T-helper 1 cell treated with Interleukin-12 subunit alpha and Interleukin-12 subunit beta and Interleukin-4 antibody, amounts not matched to agents 30 μg/mL and 1 μg/mL, for 36 hours (primary cell): ENCODE measurements around the gene RASSF3.
"Not testable (repeated sequence)": the region's sequence is repeated elsewhere in the genome, so short reads cannot be mapped to it uniquely, and the experiment has no call there.

Experiments used
- H3K27ac Mint-ChIP-seq: one replicate; pipeline ENCODE4 v1.8.0; 2021; ENCODE audit warnings: mild to moderate bottlenecking, mixed read lengths
- H3K27me3 Mint-ChIP-seq: one replicate; pipeline ENCODE4 v1.8.0; 2021; ENCODE audit warnings: low read depth, mixed read lengths
- H3K36me3 Mint-ChIP-seq: one replicate; pipeline ENCODE4 v1.8.0; 2021; ENCODE audit warnings: low read depth, mixed read lengths
- H3K4me1 Mint-ChIP-seq: one replicate; pipeline ENCODE4 v1.8.0; 2021; ENCODE audit warnings: low read depth, mixed read lengths
- H3K4me3 Mint-ChIP-seq: one replicate; pipeline ENCODE4 v1.8.0; 2021; ENCODE audit warnings: mild to moderate bottlenecking, moderate library complexity, mixed read lengths
- H3K9me3 Mint-ChIP-seq: one replicate; pipeline ENCODE4 v1.8.0; 2021; ENCODE audit warnings: mixed read lengths

Gene RASSF3

GRCh38 chr12:64679487-64680001, 69.2 kb downstream of the RASSF3 start:
- H3K36me3 Mint-ChIP-seq = peaks cover 33% of the 10 kb centered on the region
- peak overlapping the region; percentile 67 for H3K4me3 Mint-ChIP-seq
- H3K27me3 Mint-ChIP-seq = no peaks in the 10 kb centered on the region
- H3K4me1 Mint-ChIP-seq = peaks cover 78% of the 10 kb centered on the region
- H3K27ac Mint-ChIP-seq = peak overlapping the region; percentile 92
- H3K9me3 Mint-ChIP-seq = no peaks in the 10 kb centered on the region

GRCh38 chr12:64680235-64680634, 69.9 kb downstream of the RASSF3 start:
- no peaks in the 10 kb centered on the region for H3K27me3 Mint-ChIP-seq
- H3K4me3 Mint-ChIP-seq = peak overlapping the region; percentile 67
- H3K36me3 Mint-ChIP-seq = peaks cover 33% of the 10 kb centered on the region
- peak overlapping the region; percentile 92 for H3K27ac Mint-ChIP-seq
- H3K9me3 Mint-ChIP-seq = no peaks in the 10 kb centered on the region
- peaks cover 80% of the 10 kb centered on the region for H3K4me1 Mint-ChIP-seq

- Mint-ChIP-seq H3K27ac (peak overlapping the region; percentile 92), H3K4me3 (peak overlapping the region; percentile 43), H3K36me3 (peaks cover 42% of the 10 kb centered on the region), H3K9me3 (no peaks in the 10 kb centered on the region), H3K4me1 (peaks cover 82% of the 10 kb centered on the region), H3K27me3 (no peaks in the 10 kb centered on the region)
These were observed 71.1 kb downstream of the RASSF3 start for GRCh38 chr12:64681200-64682052.

- Mint-ChIP-seq H3K9me3 (no peaks in the 10 kb centered on the region), H3K27ac (peak overlapping the region; percentile 87), H3K4me3 (no peak overlapping the region), H3K36me3 (peaks cover 44% of the 10 kb centered on the region), H3K4me1 (peaks cover 78% of the 10 kb centered on the region), H3K27me3 (no peaks in the 10 kb centered on the region)
These were observed 72.4 kb downstream of the RASSF3 start for GRCh38 chr12:64682572-64683277.

GRCh38 chr12:64683816-64684543, 73.7 kb downstream of the RASSF3 start:
- peak overlapping the region; percentile 77 for H3K4me3 Mint-ChIP-seq
- peak overlapping the region; percentile 87 for H3K27ac Mint-ChIP-seq
- no peaks in the 10 kb centered on the region for H3K9me3 Mint-ChIP-seq
- H3K4me1 Mint-ChIP-seq = peaks cover 80% of the 10 kb centered on the region
- H3K27me3 Mint-ChIP-seq = no peaks in the 10 kb centered on the region
- H3K36me3 Mint-ChIP-seq = peaks cover 54% of the 10 kb centered on the region

GRCh38 chr12:64685050-64685449, 74.8 kb downstream of the RASSF3 start:
- Mint-ChIP-seq H3K9me3 (no peaks in the 10 kb centered on the region), H3K4me1 (peaks cover 72% of the 10 kb centered on the region), H3K4me3 (no peak overlapping the region), H3K27ac (peak overlapping the region; percentile 87), H3K36me3 (peaks cover 56% of the 10 kb centered on the region), H3K27me3 (no peaks in the 10 kb centered on the region)

- Mint-ChIP-seq H3K27ac (peak overlapping the region; percentile 87), H3K9me3 (no peaks in the 10 kb centered on the region), H3K4me3 (peak overlapping the region; percentile 63), H3K36me3 (peaks cover 56% of the 10 kb centered on the region), H3K4me1 (peaks cover 69% of the 10 kb centered on the region), H3K27me3 (no peaks in the 10 kb centered on the region)
These were observed 75.3 kb downstream of the RASSF3 start for GRCh38 chr12:64685605-64686004.

GRCh38 chr12:64687816-64688215, 77.5 kb downstream of the RASSF3 start:
- Mint-ChIP-seq H3K4me3 (peak overlapping the region; percentile 43), H3K4me1 (peaks cover 65% of the 10 kb centered on the region), H3K27ac (peak overlapping the region; percentile 67)

GRCh38 chr12:64688219-64688618, 77.9 kb downstream of the RASSF3 start:
- peaks cover 61% of the 10 kb centered on the region for H3K4me1 Mint-ChIP-seq
- peak overlapping the region; percentile 43 for H3K4me3 Mint-ChIP-seq
- peaks cover 55% of the 10 kb centered on the region for H3K36me3 Mint-ChIP-seq
- H3K27me3 Mint-ChIP-seq = no peaks in the 10 kb centered on the region
- no peaks in the 10 kb centered on the region for H3K9me3 Mint-ChIP-seq
- peak overlapping the region; percentile 67 for H3K27ac Mint-ChIP-seq

More at GRCh38 chr12:64687816-64688215, 77.5 kb downstream of the RASSF3 start:
- peaks cover 59% of the 10 kb centered on the region for H3K36me3 Mint-ChIP-seq
- H3K9me3 Mint-ChIP-seq = no peaks in the 10 kb centered on the region
- no peaks in the 10 kb centered on the region for H3K27me3 Mint-ChIP-seq

GRCh38 chr12:64688715-64689114, 78.4 kb downstream of the RASSF3 start:
- Mint-ChIP-seq H3K27ac (peak overlapping the region; percentile 67), H3K9me3 (no peaks in the 10 kb centered on the region), H3K36me3 (peaks cover 52% of the 10 kb centered on the region), H3K4me3 (peak overlapping the region; percentile 18), H3K4me1 (peaks cover 58% of the 10 kb centered on the region), H3K27me3 (no peaks in the 10 kb centered on the region)

- not testable (repeated sequence) for H3K9me3 Mint-ChIP-seq, H3K27me3 Mint-ChIP-seq, H3K4me3 Mint-ChIP-seq, H3K27ac Mint-ChIP-seq
- peaks cover 53% of the 10 kb centered on the region for H3K36me3 Mint-ChIP-seq
- H3K4me1 Mint-ChIP-seq = peaks cover 53% of the 10 kb centered on the region
These were observed 79.9 kb downstream of the RASSF3 start for GRCh38 chr12:64690236-64690635.

GRCh38 chr12:64691227-64691794, 81.0 kb downstream of the RASSF3 start:
- no peak overlapping the region for H3K27ac Mint-ChIP-seq
- no peak overlapping the region for H3K4me3 Mint-ChIP-seq
- H3K9me3 Mint-ChIP-seq = no peaks in the 10 kb centered on the region
- H3K36me3 Mint-ChIP-seq = peaks cover 47% of the 10 kb centered on the region
- H3K4me1 Mint-ChIP-seq = peaks cover 45% of the 10 kb centered on the region
- H3K27me3 Mint-ChIP-seq = no peaks in the 10 kb centered on the region

GRCh38 chr12:64691795-64692583, 81.7 kb downstream of the RASSF3 start:
- Mint-ChIP-seq H3K4me1 (peaks cover 46% of the 10 kb centered on the region), H3K9me3 (no peaks in the 10 kb centered on the region), H3K27ac (no peak overlapping the region), H3K36me3 (peaks cover 48% of the 10 kb centered on the region), H3K27me3 (no peaks in the 10 kb centered on the region), H3K4me3 (no peak overlapping the region)
